Erythroblast (primary cell): ENCODE data around the gene ZP2.
"Not testable (repeated sequence)": the region's sequence is repeated elsewhere in the genome, so short reads cannot be mapped to it uniquely, and the experiment has no call there.

Experiments used
- GATA1 ChIP-seq: IDR thresholded peaks from 2 replicates; pipeline ENCODE4 v1.6.1; 2011; ENCODE audit warnings: low read depth, mild to moderate bottlenecking, control low read depth, low read length, moderate library complexity
- POLR2A ChIP-seq: IDR thresholded peaks from 2 replicates; pipeline ENCODE4 v1.6.1; 2011; ENCODE audit warnings: mild to moderate bottlenecking, low read length

DNA sequence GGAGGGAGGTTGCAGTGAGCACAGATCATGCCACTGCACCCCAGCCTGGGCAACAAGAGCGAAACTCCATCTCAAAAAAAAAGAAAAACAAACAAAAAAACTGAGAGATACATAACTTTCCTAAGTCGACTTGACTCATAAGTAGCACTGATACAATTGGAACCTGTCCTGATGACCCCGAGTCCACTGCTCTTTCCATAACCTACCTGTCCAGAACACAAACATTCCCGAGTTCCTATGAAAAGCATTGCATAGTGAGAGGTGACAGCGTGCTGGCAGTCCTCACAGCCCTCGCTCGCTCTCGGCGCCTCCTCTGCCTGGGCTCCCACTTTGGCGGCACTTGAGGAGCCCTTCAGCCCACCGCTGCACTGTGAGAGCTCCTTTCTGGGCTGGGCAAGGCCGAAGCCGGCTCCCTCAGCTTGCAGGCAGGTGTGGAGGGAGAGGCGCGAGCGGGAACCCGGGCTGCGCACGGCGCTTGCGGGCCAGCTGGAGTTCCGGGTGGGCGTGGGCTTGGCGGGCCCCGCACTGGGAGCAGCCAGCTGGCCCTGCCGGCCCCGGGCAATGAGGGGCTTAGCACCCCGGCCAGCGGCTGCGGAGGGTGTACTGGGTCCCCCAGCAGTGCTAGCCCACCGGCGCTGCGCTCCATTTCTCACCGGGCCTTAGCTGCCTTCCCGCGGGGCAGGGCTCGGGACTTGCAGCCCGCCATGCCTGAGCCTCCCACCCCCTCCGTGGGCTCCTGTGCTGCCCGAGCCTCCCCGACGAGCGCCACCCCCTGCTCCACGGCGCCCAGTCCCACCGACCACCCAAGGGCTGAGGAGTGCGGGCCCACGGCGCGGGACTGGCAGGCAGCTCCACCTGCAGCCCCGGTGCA is 59.0 kb downstream of the ZP2 start:
- not testable (repeated sequence) for TF ChIP-seq POLR2A, GATA1
